GM21381 (cell line): ENCODE measurements around the gene POTEB3.
"Not testable (repeated sequence)": the region's sequence is repeated elsewhere in the genome, so short reads cannot be mapped to it uniquely, and the experiment has no call there.

Experiments used
- ATAC-seq: cut with Tn5 transposase; IDR thresholded peaks from one replicate; pipeline ENCODE4 v1.9.1; 2021; ENCODE audit warnings: mild to moderate bottlenecking, moderate library complexity; ENCODE audit not compliant: unreplicated experiment

POTEB3 gene

GRCh38 chr15:21440399-21440798 is at the start of gene POTEB3:
Gene POTEB3 (minus strand): TSS chr15:21440499. CDS start chr15:21440011, 488 bp downstream.
- not testable (repeated sequence) for ATAC-seq

DNA sequence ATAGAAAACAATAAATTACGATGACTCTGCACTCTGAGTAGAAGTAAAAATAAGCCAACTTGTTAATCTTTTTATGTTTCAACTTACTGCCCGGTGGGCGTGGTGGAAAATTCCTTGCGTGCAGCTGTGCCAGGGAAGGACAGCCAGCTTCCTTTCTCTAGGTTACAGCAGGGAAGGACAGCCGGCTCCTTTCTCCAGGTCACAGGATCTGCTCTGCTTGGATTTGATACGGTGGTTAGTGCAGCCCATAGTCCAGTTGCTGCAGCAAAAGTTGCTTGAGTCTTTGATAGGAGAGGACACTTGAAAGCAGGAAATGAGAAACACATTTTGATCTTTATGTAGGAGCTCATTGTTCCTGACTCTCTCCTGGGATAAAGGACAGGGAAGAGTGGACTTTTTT is 13.4 kb upstream of the POTEB3 start:
- not testable (repeated sequence) for ATAC-seq

DNA sequence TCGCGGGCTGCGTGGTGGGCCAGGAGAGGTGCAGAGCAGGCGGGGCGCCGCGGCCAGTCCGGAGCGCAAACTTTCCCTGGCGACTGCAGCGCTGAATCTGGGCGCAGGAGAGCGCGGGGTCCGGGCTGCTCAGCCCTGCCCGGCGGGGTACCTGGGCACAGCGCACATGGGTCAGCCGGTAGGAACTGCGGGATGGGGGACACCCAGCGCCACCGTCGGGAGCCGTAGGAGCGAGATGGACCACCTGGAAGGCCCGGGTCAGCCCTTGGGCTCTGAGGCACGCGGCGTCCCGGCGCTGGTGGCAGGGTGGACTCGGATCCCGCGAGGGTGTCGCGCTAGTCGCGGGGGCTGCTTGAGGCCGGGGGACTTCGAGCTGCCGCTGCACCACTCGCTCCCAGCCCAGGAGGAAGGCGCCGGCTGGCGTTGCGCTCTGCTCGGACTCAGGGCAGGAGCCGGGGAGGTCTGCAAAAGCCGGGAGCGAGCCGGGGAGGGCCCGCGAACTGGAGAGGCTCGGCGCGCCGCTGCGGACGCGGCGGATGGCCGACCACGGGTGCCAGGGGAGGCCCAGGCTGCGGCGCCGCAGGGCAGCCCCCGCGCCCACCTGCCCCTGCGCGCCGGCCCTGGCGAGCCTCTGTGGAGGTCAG is 11.7 kb upstream of the POTEB3 start:
- ATAC-seq, result not testable (repeated sequence)

GRCh38 chr15:21451487-21451886 is 11.2 kb upstream of the POTEB3 start:
- not testable (repeated sequence) for ATAC-seq

DNA sequence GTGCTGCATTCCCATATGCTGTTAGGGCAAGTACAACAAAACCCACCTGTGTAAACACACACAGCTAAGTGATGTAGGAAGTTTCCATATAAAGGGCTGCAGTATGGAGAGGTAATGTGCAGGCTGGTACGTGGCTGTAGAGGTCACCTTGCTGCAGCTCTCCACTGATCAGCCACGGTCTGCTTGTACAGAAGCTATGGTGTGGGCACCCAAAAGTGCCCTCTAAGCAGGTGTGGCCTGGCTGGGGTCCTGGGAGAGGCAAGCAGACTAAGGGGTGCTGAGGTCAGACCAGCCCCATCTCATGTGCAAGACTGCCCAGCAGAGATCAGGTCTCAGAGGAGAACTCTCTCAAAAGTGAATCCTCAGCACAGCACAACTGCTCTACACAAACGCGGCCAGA is 32.9 kb downstream of the POTEB3 start:
- ATAC-seq, result not testable (repeated sequence)

GRCh38 chr15:21401531-21401930 is 38.8 kb downstream of the POTEB3 start:
- ATAC-seq, result not testable (repeated sequence)

DNA sequence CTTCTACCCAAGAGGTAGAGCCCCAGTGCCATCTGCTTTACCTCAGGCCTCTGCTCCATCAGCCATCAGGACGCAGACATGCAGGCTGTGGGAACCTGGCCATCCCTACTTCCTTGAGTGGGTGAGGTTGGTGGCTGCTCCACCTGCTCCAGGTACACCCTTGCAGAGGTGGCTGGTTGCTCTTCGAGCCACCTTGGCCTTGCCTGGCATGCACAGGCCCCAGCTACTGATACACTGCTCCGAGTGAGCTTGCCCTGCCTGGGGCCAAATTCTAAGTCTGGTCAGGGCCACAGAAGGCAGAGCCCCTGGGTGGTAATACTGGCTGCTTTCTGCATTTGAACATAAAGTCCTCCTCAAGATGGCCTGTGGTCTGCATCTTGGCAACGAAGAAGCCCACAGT is 41.2 kb downstream of the POTEB3 start:
- ATAC-seq, result not testable (repeated sequence)

GRCh38 chr15:21398511-21398910 is 41.8 kb downstream of the POTEB3 start:
- not testable (repeated sequence) for ATAC-seq

GRCh38 chr15:21397656-21398055 is 42.6 kb downstream of the POTEB3 start:
- ATAC-seq, result not testable (repeated sequence)

- not testable (repeated sequence) for ATAC-seq
Observed at GRCh38 chr15:21397186-21397585, 43.1 kb downstream of the POTEB3 start.

- ATAC-seq, result not testable (repeated sequence)
Observed at GRCh38 chr15:21385961-21386360, 54.3 kb downstream of the POTEB3 start.

DNA sequence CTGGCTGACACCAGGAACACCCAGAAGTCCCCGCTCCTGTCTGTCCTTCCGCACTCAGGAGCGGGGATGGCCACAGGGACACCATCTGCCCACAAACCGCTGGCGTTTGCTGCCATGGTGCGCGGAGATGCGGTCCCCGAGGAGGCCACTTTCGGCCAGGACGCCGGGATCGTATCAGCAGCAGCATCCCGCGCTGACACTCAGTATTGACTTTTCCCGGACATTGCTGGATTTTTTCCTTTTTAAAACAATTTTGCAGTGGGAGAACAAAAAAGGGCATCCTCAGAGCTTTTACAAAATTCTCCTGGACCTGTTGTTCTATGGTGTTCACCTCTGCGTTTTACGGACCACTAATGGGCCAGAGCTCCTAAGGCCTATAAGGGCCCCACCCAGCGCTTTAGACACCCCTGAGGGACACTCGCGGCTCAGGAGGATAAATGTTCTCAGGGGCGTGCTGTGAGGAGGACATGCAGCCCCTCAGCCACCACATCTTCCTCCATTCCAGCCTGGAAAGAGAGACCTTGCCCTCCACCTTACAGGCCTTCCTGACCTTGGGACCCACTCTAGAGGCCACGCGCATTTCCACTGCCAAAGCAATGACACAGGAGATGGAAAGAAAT is 56.3 kb downstream of the POTEB3 start:
- ATAC-seq, result not testable (repeated sequence)

GRCh38 chr15:21373682-21374081 is 66.6 kb downstream of the POTEB3 start:
- not testable (repeated sequence) for ATAC-seq

DNA sequence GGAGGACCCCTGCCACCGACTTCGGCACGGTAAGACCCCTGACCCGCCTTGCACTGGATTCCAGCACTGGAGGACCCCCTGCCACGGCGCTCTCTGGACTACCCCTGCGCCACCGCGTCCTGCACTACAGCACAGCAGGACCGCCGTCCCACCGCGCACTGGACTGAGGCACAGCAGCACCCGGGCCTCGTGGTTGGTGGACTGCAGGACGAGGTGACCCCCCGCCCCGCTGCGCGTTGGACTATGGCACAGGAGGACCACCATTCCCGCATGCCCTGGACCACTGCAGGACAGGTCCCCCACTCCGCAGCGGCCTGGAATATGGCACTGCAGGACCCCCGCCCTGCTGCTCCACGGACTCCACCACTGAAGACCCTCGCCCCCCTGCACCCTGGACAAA is 71.1 kb downstream of the POTEB3 start:
- not testable (repeated sequence) for ATAC-seq

GRCh38 chr15:21368625-21369024 is 71.7 kb downstream of the POTEB3 start:
- ATAC-seq, result not testable (repeated sequence)
